RWPE1 (cell line): ENCODE measurements around the gene GNG4.

Experiments used
- CTCF ChIA-PET: fragments of 350-600 bp; sonication (Branson Sonifier 250); formaldehyde crosslinking; extraction: SDS; loops from one replicate; lab custom pipeline; 2021; lab: Yijun Ruan, JAX
- POLR2A ChIA-PET: fragments of 400-600 bp; formaldehyde crosslinking; extraction: SDS; loops from one replicate; lab custom pipeline; 2020; ENCODE audit warnings: antibody characterized with exemption; ENCODE audit not compliant: low non-redundant PET; lab: Yijun Ruan, JAX
- DNase-seq: peaks from one replicate; pipeline ENCODE4 v3.0.0; 2012; ENCODE audit warnings: low spot score
- H3K27ac ChIP-seq: fragments of 450-650 bp; 2 replicates; pipeline ENCODE4 v1.5.1; 2017
- TF ChIP-seq, protein P1 (sequence below): fragments of 450-650 bp; conservative IDR thresholded peaks from 2 replicates; pipeline ENCODE4 v1.5.1; 2017; ENCODE audit warnings: low read depth, mild to moderate bottlenecking

GNG4 gene

GRCh38 chr1:235669277-235669676, 19.7 kb upstream of the GNG4 start:
- ChIA-PET POLR2A (no interaction called here), CTCF (interaction anchor here (0.6 to 0.7 kb wide), 2 partner anchors 10 to 36 kb away, joined by 3 to 5 read pairs; no protein-coding TSS in a partner anchor)
- H3K27ac ChIP-seq, result no peak overlapping the region
- TF ChIP-seq, protein P1, sequence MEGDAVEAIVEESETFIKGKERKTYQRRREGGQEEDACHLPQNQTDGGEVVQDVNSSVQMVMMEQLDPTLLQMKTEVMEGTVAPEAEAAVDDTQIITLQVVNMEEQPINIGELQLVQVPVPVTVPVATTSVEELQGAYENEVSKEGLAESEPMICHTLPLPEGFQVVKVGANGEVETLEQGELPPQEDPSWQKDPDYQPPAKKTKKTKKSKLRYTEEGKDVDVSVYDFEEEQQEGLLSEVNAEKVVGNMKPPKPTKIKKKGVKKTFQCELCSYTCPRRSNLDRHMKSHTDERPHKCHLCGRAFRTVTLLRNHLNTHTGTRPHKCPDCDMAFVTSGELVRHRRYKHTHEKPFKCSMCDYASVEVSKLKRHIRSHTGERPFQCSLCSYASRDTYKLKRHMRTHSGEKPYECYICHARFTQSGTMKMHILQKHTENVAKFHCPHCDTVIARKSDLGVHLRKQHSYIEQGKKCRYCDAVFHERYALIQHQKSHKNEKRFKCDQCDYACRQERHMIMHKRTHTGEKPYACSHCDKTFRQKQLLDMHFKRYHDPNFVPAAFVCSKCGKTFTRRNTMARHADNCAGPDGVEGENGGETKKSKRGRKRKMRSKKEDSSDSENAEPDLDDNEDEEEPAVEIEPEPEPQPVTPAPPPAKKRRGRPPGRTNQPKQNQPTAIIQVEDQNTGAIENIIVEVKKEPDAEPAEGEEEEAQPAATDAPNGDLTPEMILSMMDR, result no peak
- DNase-seq, result no peak

DNA sequence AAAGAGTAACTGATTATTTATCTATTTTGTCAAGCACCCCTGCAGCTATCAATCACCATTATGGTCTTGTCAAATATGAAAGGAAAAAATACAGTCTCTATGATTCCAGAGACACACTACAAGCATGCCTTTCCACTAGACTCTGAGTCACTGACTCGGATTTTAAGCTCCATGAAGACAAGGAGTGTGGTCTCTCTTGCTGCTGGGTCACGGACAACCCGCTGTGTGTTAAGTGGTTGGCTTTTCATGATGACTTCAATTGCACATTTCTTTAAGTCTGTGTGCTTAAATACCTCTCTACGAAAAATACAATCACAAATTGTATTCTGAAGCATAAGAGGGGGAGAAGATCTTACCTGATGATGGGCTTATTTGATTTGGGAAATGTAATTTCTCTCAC, 14.0 kb upstream of the GNG4 start:
- TF ChIP-seq, protein P1, result no peak
- DNase-seq, result no peak
- ChIA-PET CTCF (no interaction called here), POLR2A (no interaction called here)
- H3K27ac ChIP-seq, result no peak overlapping the region

DNA sequence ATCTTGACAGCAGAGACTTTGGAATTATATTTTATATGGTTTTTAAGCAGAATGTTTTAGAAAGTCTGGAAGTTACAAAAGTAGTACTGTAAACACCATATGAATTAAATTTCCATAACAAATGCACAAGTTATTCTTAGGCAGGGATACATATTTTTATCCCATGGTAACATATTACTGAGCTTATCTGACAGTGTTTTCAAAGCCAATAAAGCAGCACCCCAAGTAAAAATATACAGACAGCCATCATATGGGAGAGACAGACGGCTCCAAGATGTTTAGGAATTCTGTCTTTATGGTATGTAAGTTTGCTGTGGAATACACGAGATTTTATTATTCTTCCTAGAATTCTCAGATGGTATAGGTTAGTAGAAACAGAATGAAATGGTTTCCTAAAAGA, 12.0 kb upstream of the GNG4 start:
- ChIA-PET POLR2A (no interaction called here), CTCF (no interaction called here)
- DNase-seq, result no peak
- H3K27ac ChIP-seq, result no peak overlapping the region
- TF ChIP-seq, protein P1, result no peak

DNA sequence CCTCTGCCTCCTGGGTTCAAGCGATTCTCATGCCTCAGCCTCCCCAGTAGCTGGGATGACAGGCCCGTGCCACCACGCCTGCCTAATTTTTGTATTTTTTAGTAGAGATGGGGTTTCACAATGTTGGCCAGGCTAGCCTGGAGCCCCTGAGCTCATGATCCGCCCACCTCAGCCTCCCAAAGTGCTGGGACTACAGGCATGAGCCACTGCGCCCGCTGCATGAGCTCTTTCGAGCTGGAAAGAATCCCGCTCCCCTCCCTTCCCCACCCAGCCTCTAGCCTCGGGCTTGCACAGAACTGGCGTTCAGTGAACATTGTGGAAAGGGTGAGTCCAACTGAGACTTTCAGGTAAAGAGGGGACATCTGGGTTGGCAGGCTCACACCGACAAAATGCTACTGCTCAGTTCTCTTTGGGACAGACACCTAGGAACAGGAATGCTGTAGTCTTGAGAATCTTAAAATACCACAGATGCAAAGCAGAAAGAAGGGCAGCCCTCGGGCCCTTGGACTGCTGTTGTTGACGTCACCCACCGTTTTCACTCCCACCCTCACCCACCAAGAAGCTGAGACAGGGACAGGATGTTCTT, 9.7 kb upstream of the GNG4 start:
- H3K27ac ChIP-seq, result no peak overlapping the region
- TF ChIP-seq, protein P1, result no peak
- ChIA-PET POLR2A (no interaction called here), CTCF (interaction anchor here (0.6 kb wide), 3 partner anchors 10 to 445 kb away, joined by 3 to 7 read pairs (median 5); no protein-coding TSS in a partner anchor)
- DNase-seq, result no peak

DNA sequence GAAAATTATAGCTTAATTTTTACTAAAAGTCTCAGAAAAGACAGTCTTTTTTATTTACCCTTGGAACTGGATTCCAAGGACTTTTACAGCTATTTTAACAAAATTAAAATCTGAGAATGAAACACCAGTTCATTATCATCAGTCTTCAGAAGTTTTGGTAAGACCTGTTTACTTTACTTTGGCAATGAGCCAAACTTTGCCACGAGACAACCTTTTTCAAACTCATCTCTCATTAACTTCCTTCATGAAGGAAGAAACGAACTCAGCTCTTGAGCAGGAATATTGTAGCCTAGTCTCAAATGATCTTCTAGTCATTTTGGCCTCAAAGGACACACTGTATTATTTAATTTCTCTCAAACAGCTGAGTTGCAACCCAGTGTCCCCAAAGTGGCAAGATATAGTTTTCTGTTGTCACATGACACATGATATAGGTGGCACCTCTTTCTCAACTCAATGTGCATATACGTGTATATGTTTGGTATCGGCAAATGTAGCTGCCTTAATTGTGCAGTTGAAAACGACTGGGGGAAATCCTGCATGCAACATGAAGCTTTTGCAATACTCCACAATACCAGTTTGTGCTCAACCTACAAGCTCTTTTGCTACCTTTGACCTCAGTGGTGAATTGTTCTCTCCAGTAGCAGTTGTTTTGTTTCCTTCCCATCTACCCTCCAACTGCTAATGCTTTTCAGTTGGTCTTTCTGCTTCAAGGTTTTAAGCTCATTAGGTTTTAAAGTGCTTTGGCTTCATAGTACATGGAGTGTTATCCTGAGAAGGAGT, 8.4 kb upstream of the GNG4 start:
- H3K27ac ChIP-seq, result no peak overlapping the region
- ChIA-PET CTCF (interaction anchor here (1.0 kb wide), 1 partner anchor 59 kb away, joined by 3 read pairs; no protein-coding TSS in a partner anchor), POLR2A (interaction anchor here (0.5 kb wide), 1 partner anchor 25 kb away, joined by 3 read pairs; no protein-coding TSS in a partner anchor)
- no peak for DNase-seq
- TF ChIP-seq, protein P1, result no peak

DNA sequence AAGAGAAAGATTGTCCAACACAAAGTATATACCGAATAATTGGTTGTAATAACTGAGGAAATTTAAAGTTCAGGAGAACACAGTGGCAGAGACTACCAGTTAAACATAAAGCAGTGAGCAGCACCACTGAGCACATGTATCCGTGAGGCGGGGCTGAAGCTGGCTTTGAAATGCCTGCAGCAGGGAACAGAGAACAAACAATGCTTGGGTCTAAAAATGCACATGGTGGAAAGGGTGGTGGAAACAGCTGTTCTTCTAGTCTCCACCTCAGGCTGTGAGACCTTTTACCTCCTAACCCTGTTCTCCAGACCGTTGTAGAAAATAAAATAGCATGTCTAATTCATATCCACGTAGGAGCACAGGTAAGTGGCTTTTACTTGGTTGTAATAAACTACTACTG, 7.7 kb upstream of the GNG4 start:
- POLR2A ChIA-PET, result no interaction called here
- CTCF ChIA-PET, result interaction anchor here (1.0 kb wide), 1 partner anchor 59 kb away, joined by 3 read pairs; no protein-coding TSS in a partner anchor
- TF ChIP-seq, protein P1, result no peak
- no peak for DNase-seq
- no peak overlapping the region for H3K27ac ChIP-seq
